Breast epithelium (tissue), 3 donors: ENCODE data around the gene TRMU.

Experiments used
- POLR2AphosphoS5 ChIP-seq, 3 donors: sonication (generic); formaldehyde crosslinking; IDR thresholded peaks; one replicate each; pipeline ENCODE4 v1.6.1; 2017; ENCODE audit warnings: antibody characterized with exemption in 3 of 3
- TF ChIP-seq, protein P1 (sequence below), 3 donors: fragments of 450-650 bp; IDR thresholded peaks; one replicate each; pipeline ENCODE4 v1.5.1; 2016 to 2017; ENCODE audit warnings: antibody characterized with exemption in 3 of 3, mild to moderate bottlenecking in 3 of 3, moderate library complexity in 3 of 3

GRCh38 chr22:46331496-46331895 is 4.0 kb upstream of the TRMU start:
- TF ChIP-seq, protein P1, sequence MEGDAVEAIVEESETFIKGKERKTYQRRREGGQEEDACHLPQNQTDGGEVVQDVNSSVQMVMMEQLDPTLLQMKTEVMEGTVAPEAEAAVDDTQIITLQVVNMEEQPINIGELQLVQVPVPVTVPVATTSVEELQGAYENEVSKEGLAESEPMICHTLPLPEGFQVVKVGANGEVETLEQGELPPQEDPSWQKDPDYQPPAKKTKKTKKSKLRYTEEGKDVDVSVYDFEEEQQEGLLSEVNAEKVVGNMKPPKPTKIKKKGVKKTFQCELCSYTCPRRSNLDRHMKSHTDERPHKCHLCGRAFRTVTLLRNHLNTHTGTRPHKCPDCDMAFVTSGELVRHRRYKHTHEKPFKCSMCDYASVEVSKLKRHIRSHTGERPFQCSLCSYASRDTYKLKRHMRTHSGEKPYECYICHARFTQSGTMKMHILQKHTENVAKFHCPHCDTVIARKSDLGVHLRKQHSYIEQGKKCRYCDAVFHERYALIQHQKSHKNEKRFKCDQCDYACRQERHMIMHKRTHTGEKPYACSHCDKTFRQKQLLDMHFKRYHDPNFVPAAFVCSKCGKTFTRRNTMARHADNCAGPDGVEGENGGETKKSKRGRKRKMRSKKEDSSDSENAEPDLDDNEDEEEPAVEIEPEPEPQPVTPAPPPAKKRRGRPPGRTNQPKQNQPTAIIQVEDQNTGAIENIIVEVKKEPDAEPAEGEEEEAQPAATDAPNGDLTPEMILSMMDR (IDR thresholded peaks at IDR 0.05): no peak
- no peak for TF ChIP-seq POLR2AphosphoS5 (IDR thresholded peaks at IDR 0.05)
